ENCODE data around the gene PLIN5.

Gene PLIN5

DNA sequence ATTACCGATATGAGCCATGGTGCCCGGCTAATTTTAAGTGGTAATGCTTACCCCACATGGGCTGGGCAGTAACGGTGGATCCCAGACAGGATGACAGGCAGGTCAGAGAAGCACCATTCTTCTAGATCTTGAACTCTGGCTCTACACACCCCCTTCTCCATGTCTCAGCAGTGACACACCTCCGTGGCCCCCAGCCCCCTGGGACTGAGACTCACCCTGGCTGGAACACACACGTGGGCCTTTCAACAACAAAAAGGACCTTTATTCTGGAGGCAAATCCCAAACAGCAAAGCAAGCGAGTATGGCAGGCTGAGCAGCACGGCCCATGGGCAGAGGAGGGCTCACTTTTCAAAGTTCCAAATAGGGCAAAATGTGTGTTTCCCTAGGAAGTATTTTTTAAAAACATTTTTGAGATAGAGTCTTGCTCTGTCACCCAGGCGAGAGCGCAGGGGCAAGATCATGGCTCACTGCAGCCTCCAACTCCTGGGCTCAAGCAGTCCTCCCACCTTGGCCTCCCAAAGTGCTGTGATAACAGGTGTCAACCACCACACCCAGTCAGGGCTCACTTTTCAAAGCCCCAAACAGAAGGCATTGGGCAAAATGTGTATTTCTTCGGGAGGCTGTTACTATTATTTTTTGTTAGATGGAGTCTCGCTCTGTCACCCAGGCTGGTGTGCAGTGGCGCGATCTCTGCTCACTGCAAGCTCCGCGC is 12.6 kb downstream of the PLIN5 start:
- DNase-seq (ENCODE audit: low read depth in 2 of 2), result no peak

DNA sequence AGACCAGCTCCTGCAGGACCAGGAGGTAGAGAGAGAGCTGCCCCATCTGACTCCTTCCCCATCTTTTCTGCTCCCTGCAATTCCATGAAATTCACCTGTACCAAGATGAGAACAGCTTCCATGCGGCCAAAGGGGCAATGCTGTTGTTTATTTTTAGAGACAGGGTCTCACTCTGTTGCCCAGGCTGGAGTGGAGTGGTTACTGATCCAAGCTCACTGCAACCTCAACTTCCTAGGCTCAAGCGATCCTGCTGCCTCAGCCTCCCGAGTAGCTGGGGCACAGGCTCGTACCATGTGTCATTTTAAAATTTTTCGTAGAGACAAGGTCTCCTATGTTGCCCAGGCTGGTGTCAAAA is 13.2 kb downstream of the PLIN5 start:
- no peak for DNase-seq (ENCODE audit: low read depth in 2 of 2)

DNA sequence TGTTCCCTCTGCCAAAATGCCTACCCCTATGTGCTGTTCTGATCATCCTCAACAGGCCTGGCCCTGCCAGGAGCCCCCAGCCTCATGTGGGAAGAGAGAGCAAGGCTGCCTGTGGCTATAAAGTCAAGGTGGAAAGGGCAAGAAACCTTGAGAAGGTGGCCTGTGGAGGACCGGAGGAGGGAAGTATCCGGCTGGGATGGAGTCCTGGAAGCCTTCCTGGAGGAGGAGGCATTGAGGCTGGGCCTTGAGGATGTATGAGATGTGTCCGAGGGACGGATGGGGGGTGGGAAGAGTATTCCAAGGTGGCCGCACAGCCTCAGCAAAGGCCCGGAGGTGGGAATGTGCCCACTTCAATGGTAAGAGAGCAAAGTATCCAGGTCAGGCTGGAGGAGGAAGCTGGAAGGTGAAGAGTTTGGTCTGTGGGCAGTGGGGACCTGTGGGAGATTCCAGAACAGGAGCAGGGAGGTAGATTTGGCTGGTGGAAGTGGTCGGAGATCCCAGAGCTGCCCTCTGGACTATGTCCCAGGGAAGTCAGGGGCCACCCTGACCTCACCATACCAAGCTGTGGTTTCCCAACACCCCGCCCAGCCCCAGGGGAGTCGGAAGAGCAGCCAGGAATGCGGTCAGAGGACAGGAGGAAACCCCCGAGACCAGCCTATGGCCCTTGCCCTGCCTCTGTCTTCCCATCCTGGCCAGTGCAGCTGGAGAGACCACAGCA is 13.7 kb downstream of the PLIN5 start:
- DNase-seq (ENCODE audit: low read depth in 2 of 2), result no peak

DNA sequence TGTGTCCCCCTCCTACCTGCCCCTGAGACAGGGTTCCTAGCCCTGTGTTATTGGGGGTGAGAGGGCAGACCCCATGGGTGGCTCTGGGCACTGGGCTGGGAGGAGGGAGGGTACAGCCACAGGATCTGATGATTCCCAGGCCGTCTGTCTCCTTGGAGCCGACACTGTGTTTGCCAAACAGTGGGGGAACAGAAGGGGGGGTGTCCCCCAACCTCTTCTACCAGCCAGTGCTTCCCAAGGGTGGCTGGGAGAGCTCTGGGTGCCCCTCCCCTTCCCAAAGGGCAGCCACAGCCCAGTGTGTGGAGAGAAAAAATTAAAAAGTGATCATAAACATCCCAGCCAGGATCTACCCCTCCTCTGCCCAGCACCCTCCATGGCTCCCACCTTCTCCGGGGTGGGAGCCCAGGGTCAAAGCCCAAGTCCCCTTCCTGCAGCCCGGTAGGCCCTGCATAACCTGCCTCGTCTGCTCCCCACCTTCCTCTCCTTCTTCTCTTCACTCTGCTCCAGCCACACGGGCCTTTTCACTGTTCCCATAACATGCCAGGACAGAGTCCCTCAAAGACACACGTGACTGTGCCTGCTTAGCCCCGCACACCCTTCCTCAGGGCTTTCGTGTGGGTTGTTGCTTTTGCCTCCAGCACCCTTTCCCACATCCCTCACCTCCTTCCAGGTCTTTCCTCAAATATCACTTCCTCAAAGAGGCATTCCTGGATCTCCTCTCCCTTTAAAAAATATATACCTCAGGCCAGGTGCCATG is 15.3 kb downstream of the PLIN5 start:
- no peak for DNase-seq (ENCODE audit: low read depth in 2 of 2)

DNA sequence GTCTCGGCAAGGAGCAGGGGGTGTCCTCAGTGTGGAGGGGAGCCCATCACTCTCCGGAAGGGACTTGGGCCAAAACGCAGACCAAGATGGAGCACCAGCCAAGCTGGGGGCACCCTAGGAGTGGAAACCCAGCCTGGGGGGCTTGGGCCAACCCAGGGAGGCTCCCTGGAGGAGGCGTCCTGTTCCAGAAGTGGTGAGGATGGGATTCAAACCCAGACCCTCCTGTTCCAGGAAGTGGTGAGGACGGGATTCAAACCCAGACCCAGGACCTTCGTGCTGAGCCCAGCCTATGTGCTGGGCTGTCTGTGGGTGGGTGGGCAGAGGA is 15.9 kb downstream of the PLIN5 start:
- no peak for DNase-seq (ENCODE audit: low read depth in 2 of 2)

DNA sequence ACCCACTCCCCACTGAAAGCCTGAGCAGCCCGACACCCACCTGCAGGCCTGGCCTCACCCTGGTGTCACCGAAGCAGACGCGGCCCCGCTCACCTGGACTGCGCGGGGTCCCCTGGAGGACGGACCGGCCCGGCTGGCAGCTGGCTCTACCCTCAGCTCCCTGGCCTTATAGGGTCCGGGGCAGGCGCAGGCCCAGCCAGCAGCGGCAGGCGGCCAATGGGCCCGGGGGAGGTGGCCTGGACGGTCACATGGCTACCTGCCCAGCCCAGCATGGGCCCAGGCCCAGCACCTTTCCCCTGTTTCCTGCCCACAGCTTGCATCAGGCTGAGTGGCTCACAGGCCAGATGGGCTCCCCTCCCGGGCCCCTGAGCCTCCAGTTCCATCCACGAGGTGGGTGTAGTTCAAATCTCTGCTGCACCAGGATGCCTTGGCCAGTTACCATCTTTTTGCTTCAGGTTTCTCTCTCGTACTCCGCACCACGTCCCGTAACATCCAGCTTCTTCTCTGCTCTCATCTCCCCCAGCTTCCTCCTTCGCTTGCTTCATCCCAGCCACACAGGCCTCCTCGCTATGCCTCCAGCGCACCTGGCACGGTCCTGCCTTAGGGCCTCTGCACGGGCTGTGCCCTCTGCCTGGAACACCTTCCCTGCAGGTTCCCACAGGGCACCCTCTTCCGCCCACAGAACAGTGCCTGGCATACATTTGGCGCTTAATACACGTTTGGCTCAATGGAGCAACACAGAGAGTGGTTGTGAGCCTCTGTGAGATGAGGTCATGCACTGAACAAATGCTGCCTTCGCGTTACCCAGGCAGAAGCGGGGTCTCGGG is 16.5 kb downstream of the PLIN5 start, which contains the start of gene PLIN4:
PLIN4 (minus strand) TSS at position 142 of the 827 bp plus-strand sequence. CDS start 214 bp downstream, outside the sequence.
- DNase-seq (ENCODE audit: low read depth in 2 of 2), result no peak

DNA sequence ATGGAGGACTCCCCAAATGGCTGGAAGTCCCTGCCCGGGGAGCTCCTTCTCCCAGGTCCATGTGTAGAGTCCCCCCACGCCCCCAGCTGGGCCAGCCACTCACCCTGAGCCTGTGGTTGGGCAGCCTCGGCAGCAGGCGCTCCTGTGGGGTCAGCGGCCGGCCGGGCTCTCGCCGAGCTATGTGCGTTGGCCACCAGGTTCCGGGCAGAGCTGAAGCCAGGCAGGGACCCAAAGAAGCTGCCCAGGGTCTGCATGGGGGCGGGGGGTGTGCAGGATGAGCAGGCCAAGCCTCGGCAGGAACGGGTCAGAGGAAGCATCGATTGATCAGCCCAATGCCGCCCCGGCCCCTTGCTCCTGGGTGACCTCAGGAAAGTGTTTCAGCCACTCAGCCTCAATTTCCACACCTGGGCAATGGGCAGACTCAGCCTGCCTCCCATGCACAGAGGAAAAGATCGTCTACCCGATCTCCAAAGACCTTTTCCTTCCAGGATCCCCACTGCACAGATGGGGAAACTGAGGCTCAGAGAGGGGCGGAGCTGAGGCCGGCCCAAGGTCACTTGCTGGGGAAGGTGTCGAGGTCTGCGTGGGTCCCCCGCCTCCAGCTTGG is 17.5 kb downstream of the PLIN5 start:
- DNase-seq (ENCODE audit: low read depth in 2 of 2), result no peak

DNA sequence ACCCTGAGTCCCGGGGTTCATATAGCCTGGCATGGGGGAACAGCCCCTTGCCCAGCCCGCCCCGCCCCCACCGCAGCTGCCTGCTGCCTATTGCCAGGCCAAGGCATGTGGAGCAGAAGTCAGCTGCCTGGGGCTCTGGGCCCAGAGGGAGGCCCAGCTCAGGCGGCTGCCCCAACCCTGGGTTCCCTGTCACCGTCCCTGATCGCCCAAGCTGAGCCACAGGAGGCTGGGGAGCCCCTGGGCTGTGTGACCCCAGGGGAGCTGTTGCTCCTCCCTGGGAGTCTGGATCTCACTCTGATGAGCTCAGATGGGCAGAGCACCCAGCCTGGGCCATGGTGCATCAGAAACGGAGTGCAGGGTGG is 18.1 kb downstream of the PLIN5 start:
- no peak for DNase-seq (ENCODE audit: low read depth in 2 of 2)

DNA sequence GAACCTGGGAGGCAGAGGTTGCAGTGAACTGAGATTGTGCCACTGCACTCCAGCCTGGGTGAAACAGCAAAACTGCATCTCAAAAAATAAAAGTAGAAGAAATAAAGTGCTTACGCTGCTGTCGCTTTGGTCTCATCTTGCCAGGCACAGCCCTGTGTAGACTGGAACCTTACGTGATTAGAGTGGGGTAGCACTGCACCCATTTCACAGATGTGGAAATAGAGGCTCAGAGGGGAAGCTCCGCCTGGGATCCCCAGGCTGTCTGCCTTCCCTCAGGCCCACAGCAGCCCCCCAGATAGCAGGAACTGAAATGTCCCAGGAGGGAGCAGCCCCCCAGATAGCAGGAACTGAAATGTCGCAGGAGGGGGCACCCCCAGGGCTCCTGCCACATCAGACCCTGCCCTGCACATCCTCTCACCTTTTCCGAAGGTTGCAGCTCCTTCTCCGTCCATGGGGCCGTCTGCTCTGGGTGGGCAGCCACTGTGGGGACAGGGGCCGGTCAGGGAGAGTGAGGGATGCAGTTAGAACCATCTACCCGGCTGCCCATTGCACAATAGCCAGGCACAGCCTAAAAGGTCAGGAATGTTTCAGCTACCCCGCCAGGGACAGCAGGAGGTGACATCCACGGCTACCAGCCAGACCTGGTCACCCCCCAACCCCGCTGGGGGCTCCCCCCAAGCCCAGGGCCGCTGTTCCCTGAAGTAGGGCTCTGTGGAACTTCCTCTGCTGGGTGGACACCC is 18.7 kb downstream of the PLIN5 start:
- no peak for DNase-seq (ENCODE audit: low read depth in 2 of 2)

DNA sequence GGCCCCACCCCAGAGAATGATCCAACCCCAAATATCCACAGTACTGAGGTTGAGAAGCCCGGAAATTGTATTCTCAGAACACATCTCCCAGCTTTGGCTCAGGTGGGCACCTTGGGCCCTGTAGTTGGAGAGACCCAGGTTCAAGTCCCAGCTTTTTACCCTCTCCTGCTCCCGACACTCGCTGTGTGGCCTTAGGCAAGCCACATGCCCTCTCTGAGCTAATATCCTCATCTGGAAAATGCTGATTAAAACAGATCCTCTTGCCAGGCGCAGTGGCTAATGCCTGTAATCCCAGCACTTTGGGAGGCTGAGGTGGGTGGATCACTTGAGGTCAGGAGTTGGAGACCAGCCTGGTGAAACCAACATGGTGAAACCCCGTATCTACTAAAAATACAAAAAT is 19.3 kb downstream of the PLIN5 start:
- DNase-seq (ENCODE audit: low read depth in 2 of 2), result no peak

DNA sequence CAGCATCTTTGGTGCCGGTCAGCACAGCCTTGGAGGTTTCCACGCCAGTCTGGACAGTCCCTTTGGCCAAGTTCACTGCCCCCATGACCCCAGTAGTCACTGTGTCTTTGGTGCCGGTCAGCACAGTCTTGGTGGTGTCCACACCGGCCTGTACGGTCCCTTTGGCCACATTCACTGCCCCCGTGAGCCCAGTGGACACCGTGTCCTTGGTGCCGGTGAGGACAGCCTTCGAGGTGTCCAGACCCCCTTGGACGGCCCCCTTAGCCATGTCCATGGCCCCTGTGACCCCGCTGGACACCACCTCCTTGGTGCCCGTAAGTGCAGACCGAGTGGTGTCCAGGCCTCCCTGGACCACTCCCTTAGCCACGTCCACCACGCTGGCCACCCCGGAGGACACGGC is 21.8 kb downstream of the PLIN5 start:
- no peak for DNase-seq (ENCODE audit: low read depth in 2 of 2)

DNA sequence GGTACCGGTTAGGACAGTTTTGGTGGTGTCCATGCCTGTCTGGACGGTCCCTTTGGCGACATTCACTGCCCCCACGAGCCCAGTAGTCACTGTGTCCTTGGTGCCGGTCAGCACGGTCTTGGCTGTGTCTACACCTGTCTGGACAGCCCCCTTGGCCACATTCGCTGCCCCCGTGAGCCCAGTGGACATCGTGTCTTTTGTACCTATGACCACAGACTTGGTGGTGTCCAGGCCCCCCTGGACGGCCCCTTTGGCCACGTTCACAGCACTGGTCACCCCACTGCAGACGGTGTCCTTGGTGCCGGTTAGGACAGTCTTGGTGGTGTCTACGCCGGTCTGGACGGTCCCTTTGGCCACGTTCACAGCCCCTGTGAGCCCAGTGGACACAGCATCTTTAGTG is 23.0 kb downstream of the PLIN5 start:
- DNase-seq (ENCODE audit: low read depth in 2 of 2), result no peak

DNA sequence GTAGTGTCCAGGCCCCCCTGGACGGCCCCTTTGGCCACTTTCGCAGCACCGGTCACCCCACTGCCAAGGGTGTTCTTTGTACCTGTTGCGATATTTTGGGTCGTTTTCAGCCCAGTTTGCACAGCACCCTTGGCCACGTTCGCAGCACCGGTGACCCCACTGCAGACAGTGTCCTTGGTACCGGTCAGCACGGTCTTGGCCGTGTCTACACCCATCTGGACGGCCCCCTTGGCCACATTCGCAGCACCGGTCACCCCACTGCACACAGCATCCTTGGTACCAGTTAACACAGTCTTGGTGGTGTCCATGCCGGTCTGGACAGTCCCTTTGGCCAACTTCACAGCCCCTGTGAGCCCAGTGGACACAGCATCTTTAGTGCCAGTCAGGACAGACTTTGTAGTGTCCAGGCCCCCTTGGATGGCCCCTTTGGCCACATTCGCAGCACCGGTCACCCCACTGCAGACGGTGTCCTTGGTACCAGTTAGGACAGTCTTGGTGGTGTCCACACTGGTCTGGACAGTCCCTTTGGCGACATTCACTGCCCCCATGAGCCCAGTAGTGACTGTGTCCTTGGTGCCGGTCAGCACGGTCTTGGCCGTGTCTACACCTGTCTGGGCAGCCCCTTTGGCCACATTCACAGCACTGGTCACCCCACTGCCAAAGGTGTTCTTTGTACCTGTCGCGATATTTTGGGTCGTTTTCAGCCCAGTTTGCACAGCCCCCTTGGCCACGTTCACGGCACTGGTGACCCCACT is 23.5 kb downstream of the PLIN5 start:
- no peak for DNase-seq (ENCODE audit: low read depth in 2 of 2)

DNA sequence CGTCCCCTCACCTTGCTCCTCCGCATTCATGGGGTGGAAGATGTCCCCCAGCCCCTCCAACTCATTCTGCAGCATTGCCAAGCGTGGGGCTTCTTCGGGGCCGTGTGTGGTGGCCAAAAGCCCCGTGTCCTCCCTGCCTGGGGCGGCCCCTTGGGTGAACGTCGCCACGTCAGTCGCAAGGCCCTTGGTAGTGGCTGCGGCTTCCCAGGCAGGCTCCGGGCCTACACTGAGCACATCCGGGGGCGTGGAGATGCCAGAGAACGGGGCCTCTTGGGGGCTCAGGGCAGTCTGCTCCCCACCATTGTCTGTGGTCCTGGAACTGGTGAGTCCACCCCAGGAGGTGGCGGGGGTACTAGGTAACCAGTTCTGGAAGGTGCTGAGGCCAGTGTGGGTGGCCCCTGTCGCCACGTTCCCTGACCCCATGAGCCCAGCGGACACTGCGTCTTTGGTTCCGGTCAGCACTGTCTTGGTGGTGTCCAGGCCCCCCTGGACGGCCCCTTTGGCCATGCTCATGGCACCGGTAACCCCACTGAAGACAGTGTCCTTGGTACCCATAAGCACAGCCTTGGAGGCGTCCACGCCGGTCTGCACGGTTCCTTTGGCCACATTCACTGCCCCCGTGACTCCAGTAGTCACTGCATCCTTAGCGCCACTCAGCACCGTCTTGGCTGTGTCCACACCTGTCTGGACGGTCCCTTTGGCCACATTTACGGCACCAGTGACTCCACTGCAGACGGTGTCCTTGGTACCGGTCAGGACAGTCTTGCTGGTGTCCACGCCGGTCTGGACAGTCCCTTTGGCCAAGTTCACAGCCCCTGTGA is 24.4 kb downstream of the PLIN5 start:
- DNase-seq (ENCODE audit: low read depth in 2 of 2), result no peak

DNA sequence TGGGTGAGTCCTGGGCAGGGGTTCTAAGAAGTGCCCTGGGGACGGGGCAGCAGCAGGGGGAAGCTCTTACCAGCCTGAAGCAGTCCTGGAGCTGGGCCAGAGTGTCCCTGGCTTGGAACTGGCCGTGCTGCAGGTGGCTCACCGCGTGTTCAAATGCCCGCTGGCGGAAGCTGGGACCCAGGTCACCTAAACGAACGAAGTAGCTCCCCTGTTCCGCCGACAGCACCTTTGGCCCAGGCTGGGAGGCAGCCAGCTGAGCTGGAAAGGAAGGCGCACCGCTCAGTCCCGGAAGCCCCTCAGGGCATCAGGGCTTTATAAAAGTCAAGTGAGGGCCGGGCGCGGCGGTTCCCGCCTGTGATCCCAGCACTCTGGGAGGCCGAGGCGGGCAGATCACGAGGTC is 26.3 kb downstream of the PLIN5 start:
- DNase-seq (ENCODE audit: low read depth in 2 of 2), result no peak

DNA sequence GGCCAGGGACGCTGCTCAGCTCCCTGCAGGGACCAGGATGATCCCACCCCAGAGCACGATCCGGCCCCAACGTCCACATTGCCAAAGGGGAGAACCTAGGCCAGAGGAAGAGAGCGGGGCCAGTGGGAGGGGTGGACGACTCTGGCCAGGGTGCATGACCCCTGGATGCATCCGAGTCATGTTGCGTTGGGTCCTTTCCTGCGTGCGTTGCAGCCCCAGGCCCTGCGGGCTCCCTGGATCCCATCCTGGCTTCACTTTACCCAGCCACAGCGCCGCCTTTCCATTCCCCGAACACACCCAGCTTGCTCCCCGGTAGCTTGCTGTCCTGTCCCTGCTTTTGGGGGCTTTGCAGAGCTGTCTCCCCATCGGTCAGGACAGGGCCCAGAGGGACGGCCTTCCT is 27.2 kb downstream of the PLIN5 start:
- no peak for DNase-seq (ENCODE audit: low read depth in 2 of 2)

DNA sequence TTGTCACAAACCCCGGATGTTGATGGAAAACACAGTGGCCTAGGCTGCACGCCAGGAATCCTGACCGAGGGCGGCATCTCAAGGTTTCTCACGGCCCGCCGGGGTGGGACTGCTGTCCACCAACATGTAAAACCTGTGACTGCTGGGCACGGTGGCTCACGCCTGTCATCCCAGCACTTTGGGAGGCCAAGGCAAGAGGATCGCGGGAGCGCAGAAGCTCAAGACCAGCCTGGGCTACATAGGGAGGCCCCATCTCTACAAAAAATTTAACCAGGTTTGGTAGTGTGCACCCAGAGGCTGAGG is 27.9 kb downstream of the PLIN5 start:
- no peak for DNase-seq (ENCODE audit: low read depth in 2 of 2)

DNA sequence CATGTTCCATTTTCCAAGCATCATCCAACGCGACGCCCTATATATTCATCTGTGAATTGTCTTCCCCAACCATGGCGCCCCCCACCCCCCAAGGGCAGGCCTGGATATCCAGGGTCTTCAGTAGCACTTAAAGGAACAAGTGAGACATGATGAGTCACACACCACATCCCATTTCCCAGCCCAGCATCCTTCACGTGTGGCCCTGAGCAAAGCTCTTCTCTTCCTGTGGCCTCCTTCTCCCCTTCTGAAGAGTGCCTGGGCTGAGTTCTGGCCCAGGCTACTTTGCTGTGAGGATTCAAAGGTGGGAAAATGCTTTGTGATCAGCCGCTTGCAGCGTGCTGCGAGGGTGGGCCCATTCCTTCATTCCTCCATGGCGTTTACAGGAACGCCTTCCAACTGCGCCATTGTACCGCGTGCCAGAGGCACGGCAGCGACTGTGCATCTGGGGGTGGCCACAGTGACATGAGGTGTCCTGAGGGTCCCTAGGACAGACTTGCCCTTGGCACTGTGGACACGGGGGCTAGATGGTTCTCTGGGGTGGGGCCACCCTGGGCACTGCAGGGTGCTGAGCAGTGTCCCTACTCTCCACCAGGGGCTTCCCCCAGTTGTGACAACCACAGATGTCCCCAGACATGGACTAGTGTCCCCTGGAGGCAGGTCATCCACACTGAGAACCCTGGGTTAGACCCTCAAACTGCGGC is 28.4 kb downstream of the PLIN5 start:
- DNase-seq (ENCODE audit: low read depth in 2 of 2), result peak in 1 of 2 donors; percentile 6
